IMR-90 (cell line): ENCODE results near the gene ANKRD22. TPM values are rescaled to one million over a fixed set of nuclear protein-coding genes. Genes with fewer than 3 reads are reported as not detected.

Source experiments
- ATAC-seq: fragments of 200-7000 bp; cut with Tn5 transposase; 2 replicates; pipeline ENCODE4 v1.9.1; 2020; ENCODE audit warnings: low read depth, mild to moderate bottlenecking, moderate library complexity
- BruUV-seq: library from RNA; stranded (reverse); fragments of 400-500 nt; replicated peaks from 2 replicates; lab custom pipeline; 2021; lab: Mats Ljungman, UMichigan
- CTCF ChIA-PET: fragments of 300-600 bp; formaldehyde crosslinking; extraction: SDS; loops from one replicate; lab custom pipeline; 2021; ENCODE audit warnings: antibody characterized with exemption; lab: Yijun Ruan, JAX
- POLR2A ChIA-PET: fragments of 300-600 bp; sonication (Branson Sonifier 250); formaldehyde crosslinking; loops from one replicate; lab custom pipeline; 2022; ENCODE audit warnings: antibody characterized with exemption; ENCODE audit not compliant: unreplicated experiment; lab: Charles Lee
- DNase-seq: peaks from one replicate; pipeline ENCODE4 v3.0.0; 2013
- H2AFZ ChIP-seq: replicated peaks from 2 replicates; pipeline ENCODE3; 2013; ENCODE audit warnings: low read length, mild to moderate bottlenecking; ENCODE audit not compliant: poor library complexity
- H2AK5ac ChIP-seq: 2 replicates; pipeline ENCODE4 v1.6.1; 2013; ENCODE audit warnings: low read depth, low read length, inconsistent platforms
- H2AK9ac ChIP-seq: replicated peaks from 2 replicates; pipeline ENCODE3; 2013; ENCODE audit warnings: mild to moderate bottlenecking, low read depth, low read length, moderate library complexity; ENCODE audit not compliant: poor library complexity
- H2BK120ac ChIP-seq: 2 replicates; pipeline ENCODE4 v1.6.1; 2013; ENCODE audit warnings: low read depth, low read length, inconsistent platforms
- H2BK15ac ChIP-seq: 3 replicates; pipeline ENCODE4 v1.6.1; 2013; ENCODE audit warnings: low read depth, low read length, inconsistent platforms
- H2BK20ac ChIP-seq: 2 replicates; pipeline ENCODE4 v1.6.1; 2013; ENCODE audit warnings: low read depth, mild to moderate bottlenecking, inconsistent platforms, low read length, moderate library complexity
- H2BK5ac ChIP-seq: 2 replicates; pipeline ENCODE4 v1.6.1; 2013; ENCODE audit warnings: mild to moderate bottlenecking, low read depth, low read length, inconsistent platforms; ENCODE audit not compliant: poor library complexity, severe bottlenecking
- H3K14ac ChIP-seq: replicated peaks from 2 replicates; pipeline ENCODE4 v1.6.1; 2013; ENCODE audit warnings: low read depth, low read length, inconsistent platforms
- H3K18ac ChIP-seq: 2 replicates; pipeline ENCODE4 v1.6.1; 2013; ENCODE audit warnings: low read depth, low read length, control low read depth
- H3K23ac ChIP-seq: 2 replicates; pipeline ENCODE4 v1.6.1; 2013; ENCODE audit warnings: low read depth, low read length, inconsistent platforms
- H3K27ac ChIP-seq: 2 replicates; pipeline ENCODE4 v1.5.1; 2013; ENCODE audit warnings: mild to moderate bottlenecking, control low read depth, low read length; ENCODE audit not compliant: insufficient read depth
- H3K27me3 ChIP-seq: 2 replicates; pipeline ENCODE4 v1.6.1; 2013; ENCODE audit warnings: low read length; ENCODE audit not compliant: control insufficient read depth, insufficient read depth
- H3K36me3 ChIP-seq: 2 replicates; pipeline ENCODE4 v1.6.1; 2013; ENCODE audit warnings: low read length, mixed read lengths; ENCODE audit not compliant: control insufficient read depth, insufficient read depth
- H3K4ac ChIP-seq: 2 replicates; pipeline ENCODE4 v1.6.1; 2013; ENCODE audit warnings: low read depth, low read length, inconsistent platforms
- H3K4me1 ChIP-seq: 2 replicates; pipeline ENCODE4 v1.6.1; 2013; ENCODE audit warnings: low read length, mixed read lengths; ENCODE audit not compliant: control insufficient read depth, insufficient read depth
- H3K4me2 ChIP-seq: 2 replicates; pipeline ENCODE4 v1.6.1; 2013; ENCODE audit warnings: low read depth, mild to moderate bottlenecking, control low read depth, low read length, moderate library complexity
- H3K4me3 ChIP-seq: 2 replicates; pipeline ENCODE4 v1.5.1; 2013; ENCODE audit warnings: low read depth, mild to moderate bottlenecking, control low read depth, low read length, moderate library complexity; ENCODE audit not compliant: insufficient read depth
- H3K56ac ChIP-seq: 2 replicates; pipeline ENCODE4 v1.6.1; 2013; ENCODE audit warnings: low read length, inconsistent platforms; ENCODE audit not compliant: insufficient read depth; ENCODE audit errors: extremely low read depth
- H3K79me1 ChIP-seq, 2 experiments: 2 replicates each; pipeline ENCODE4 v1.6.1; 2013; ENCODE audit warnings: low read length in 2 of 2, inconsistent platforms in 1 of 2, low read depth in 1 of 2
- H3K9ac ChIP-seq: 2 replicates; pipeline ENCODE4 v1.6.1; 2013; ENCODE audit warnings: low read depth, low read length, control low read depth
- H3K9me1 ChIP-seq: 2 replicates; pipeline ENCODE4 v1.6.1; 2013; ENCODE audit warnings: low read length, inconsistent platforms; ENCODE audit not compliant: insufficient read depth
- H3K9me3 ChIP-seq: 2 replicates; pipeline ENCODE4 v1.6.1; 2013; ENCODE audit warnings: low read length; ENCODE audit not compliant: control insufficient read depth, insufficient read depth
- H4K20me1 ChIP-seq: 2 replicates; pipeline ENCODE4 v1.6.1; 2013; ENCODE audit warnings: low read length, inconsistent platforms; ENCODE audit not compliant: insufficient read depth
- H4K5ac ChIP-seq: 2 replicates; pipeline ENCODE4 v1.6.1; 2013; ENCODE audit warnings: mild to moderate bottlenecking, low read depth, low read length, control low read depth
- H4K8ac ChIP-seq, 2 experiments: 2 replicates each; pipeline ENCODE4 v1.6.1; 2013; ENCODE audit warnings: low read depth in 2 of 2, low read length in 2 of 2, control low read depth in 1 of 2, inconsistent platforms in 1 of 2
- H4K91ac ChIP-seq: 2 replicates; pipeline ENCODE4 v1.6.1; 2013; ENCODE audit warnings: low read depth, low read length, inconsistent platforms; ENCODE audit not compliant: insufficient read depth
- BHLHE40 ChIP-seq: fragments of 150-350 bp; IDR thresholded peaks from 2 replicates; pipeline ENCODE4 v1.6.1; 2016; ENCODE audit warnings: mild to moderate bottlenecking, low read depth, low read length
- CTCF ChIP-seq: conservative IDR thresholded peaks from 2 replicates; pipeline ENCODE4 v1.5.1; 2012; ENCODE audit warnings: mild to moderate bottlenecking, low read depth, low read length, improper control_type of control experiment
- ELK1 ChIP-seq: fragments of 150-350 bp; IDR thresholded peaks from 2 replicates; pipeline ENCODE4 v1.6.1; 2016; ENCODE audit warnings: low read depth, mild to moderate bottlenecking, low read length, moderate library complexity, borderline replicate concordance
- MAZ ChIP-seq: IDR thresholded peaks from 2 replicates; pipeline ENCODE4 v1.6.1; 2012; ENCODE audit warnings: low read depth, mild to moderate bottlenecking, low read length, improper control_type of control experiment, moderate library complexity, borderline replicate concordance
- NFE2L2 ChIP-seq: fragments of 150-350 bp; IDR thresholded peaks from 2 replicates; pipeline ENCODE4 v1.6.1; 2016; ENCODE audit warnings: low read depth, mild to moderate bottlenecking, low read length
- RAD21 ChIP-seq: IDR thresholded peaks from 2 replicates; pipeline ENCODE4 v1.6.1; 2012; ENCODE audit warnings: low read length, improper control_type of control experiment
- RCOR1 ChIP-seq: IDR thresholded peaks from 2 replicates; pipeline ENCODE4 v1.6.1; 2012; ENCODE audit warnings: mild to moderate bottlenecking, low read length, improper control_type of control experiment; ENCODE audit not compliant: insufficient replicate concordance
- RFX5 ChIP-seq: IDR thresholded peaks from 2 replicates; pipeline ENCODE4 v1.8.0; 2012; ENCODE audit warnings: low read depth, mild to moderate bottlenecking, low read length, moderate library complexity
- SMC3 ChIP-seq: fragments of 150-350 bp; IDR thresholded peaks from 2 replicates; pipeline ENCODE4 v1.6.1; 2016; ENCODE audit warnings: low read depth, mild to moderate bottlenecking, antibody characterized with exemption, low read length, moderate library complexity
- WGBS, 2 experiments: methylation state at CpG; one replicate each; pipeline versions ENCODE4 v1.1.5 to v1.1.7; 2013; ENCODE audit warnings: missing lambda C conversion rate in 2 of 2; ENCODE audit not compliant: insufficient read length in 1 of 2; ENCODE audit errors: extremely low coverage in 2 of 2; 5-methylcytosine and 5-hydroxymethylcytosine counted together
- dilution Hi-C: fragments of 300-500 bp; cut with HindIII; formaldehyde crosslinking; loops from one replicate; pipeline ENCODE4 v1.14.3; 2018; ENCODE audit warnings: low sequenced_read_pairs; ENCODE audit not compliant: unreplicated experiment
- in situ Hi-C: fragments of 300-500 bp; cut with MboI; formaldehyde crosslinking; loops from 3 replicates; pipeline ENCODE4 v1.14.3; 2019; ENCODE audit warnings: low sequenced_read_pairs, inconsistent platforms, mixed read lengths
- intact Hi-C: fragments of 100-400 bp; cut with micrococcal nuclease; formaldehyde crosslinking; loops from 2 replicates; pipeline ENCODE4 v1.10.0; 2022
- polyA plus RNA-seq, 3 experiments: library from polyadenylated mRNA; depleted of rRNA; stranded (reverse); fragments of >200 nt; gene quantifications; 2 replicates each; pipeline ENCODE4 v1.2.3, GENCODE V29; 2012; ENCODE audit warnings: low replicate concordance in 1 of 3
- total RNA-seq: library from RNA; depleted of rRNA; stranded (reverse); fragments of >200 nt; gene quantifications from 2 replicates; pipeline ENCODE4 v1.2.3, GENCODE V29; 2012

The ANKRD22 gene
- total and polyA plus RNA-seq, 2 of the 4 experiments (the other 2 are of a cell fraction) = not detected

GRCh38 chr10:88810196-88810961 is 41.3 kb downstream of the ANKRD22 start:
- TF ChIP-seq RCOR1 (no peak), ELK1 (no peak), NFE2L2 (no peak), RAD21 (peak; percentile 67), SMC3 (peak; percentile 65), MAZ (no peak), BHLHE40 (peak; percentile 36; the same call in 1 of the 2 replicates), CTCF (peak; percentile 79), RFX5 (no peak)
- no peak overlapping the region for H4K8ac ChIP-seq
- no peak overlapping the region for H3K27ac ChIP-seq
- CTCF ChIA-PET = interaction anchor here (0.6 to 1.6 kb wide), 26 partner anchors 10 to 969 kb away, joined by 3 to 10 read pairs (median 4); partner anchors contain the start of gene RNLS
- H4K91ac ChIP-seq = no peak overlapping the region
- H2AFZ ChIP-seq = no peak overlapping the region
- H3K9me3 ChIP-seq = no peaks in the 10 kb centered on the region
- H3K79me1 ChIP-seq = no peaks in the 10 kb centered on the region
- no peaks in the 10 kb centered on the region for H4K20me1 ChIP-seq
- no peak overlapping the region for H2AK9ac ChIP-seq
- H3K27me3 ChIP-seq = peaks cover 8% of the 10 kb centered on the region
- H3K4ac ChIP-seq = no peak overlapping the region
- H4K5ac ChIP-seq = no peak overlapping the region
- H3K14ac ChIP-seq = no peak overlapping the region
- H2BK5ac ChIP-seq = no peak overlapping the region
- H3K23ac ChIP-seq = no peak overlapping the region
- no peak overlapping the region for H2BK20ac ChIP-seq
- no peaks in the 10 kb centered on the region for H3K9me1 ChIP-seq
- no peak overlapping the region for H3K18ac ChIP-seq
- H3K4me1 ChIP-seq = no peaks in the 10 kb centered on the region
- no peak overlapping the region for H2AK5ac ChIP-seq
- DNase-seq = peak; percentile 72
- no CpG with 5 or more reads among the region's 5 CpGs for WGBS, 2 experiments
- in situ Hi-C loops (loop anchor here (5.0 kb wide), 1 partner anchor 243 kb away; no protein-coding TSS in a partner anchor), intact Hi-C loops (loop anchor here (1.0 to 5.0 kb wide), 3 partner anchors 122 to 245 kb away; partner anchors contain the start of gene RNLS), dilution Hi-C loops (no loop called here)
- H3K4me2 ChIP-seq = peak overlapping the region; percentile 54; the same call in 1 of the 2 replicates
- ATAC-seq = peak; percentile 75
- no peak overlapping the region for H2BK120ac ChIP-seq
- no peak overlapping the region for H3K4me3 ChIP-seq
- no peak overlapping the region for H3K56ac ChIP-seq
- no peaks in the 10 kb centered on the region for H3K36me3 ChIP-seq
- H3K9ac ChIP-seq = no peak overlapping the region
- no peak overlapping the region for H2BK15ac ChIP-seq
- POLR2A ChIA-PET = no interaction called here
- BruUV-seq = no TSS peak
